Measurements from ENCODE around the gene AQP1.

Gene AQP1

DNA sequence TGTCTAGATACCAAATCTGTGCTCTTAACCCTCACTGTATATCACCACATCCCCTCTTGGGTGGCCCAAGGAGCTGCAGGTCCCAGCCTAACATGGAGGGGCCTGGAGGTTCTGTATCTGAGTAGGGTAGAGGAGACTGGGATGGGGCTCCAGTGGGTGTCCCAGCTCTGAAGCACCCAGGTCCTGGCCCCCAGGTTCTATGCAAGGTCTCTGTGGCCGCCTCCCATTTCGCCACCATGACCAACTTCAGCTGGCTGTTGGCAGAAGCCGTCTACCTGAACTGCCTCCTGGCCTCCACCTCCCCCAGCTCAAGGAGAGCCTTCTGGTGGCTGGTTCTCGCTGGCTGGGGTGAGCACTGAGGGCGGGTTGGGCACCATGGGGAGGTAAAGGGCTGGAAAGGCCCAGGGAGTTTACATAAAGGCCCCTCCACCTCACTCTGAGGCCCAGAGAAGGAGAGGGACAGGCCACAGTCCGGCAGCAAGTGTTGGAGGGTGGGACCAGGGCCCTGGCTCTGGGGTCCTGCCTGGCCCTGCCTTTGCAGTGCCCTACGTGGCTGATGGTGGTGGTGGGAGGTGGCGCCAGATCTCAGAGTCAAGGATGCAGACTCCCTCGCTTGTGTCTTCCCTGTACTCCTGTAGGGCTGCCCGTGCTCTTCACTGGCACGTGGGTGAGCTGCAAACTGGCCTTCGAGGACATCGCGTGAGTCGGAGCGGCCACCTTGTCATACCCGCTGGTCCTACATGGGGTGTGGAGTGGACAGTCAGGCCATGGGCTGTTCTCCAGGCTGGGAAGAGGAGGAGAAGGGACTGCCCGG is 62.3 kb downstream of the AQP1 start:
- TF ChIP-seq, protein P1, sequence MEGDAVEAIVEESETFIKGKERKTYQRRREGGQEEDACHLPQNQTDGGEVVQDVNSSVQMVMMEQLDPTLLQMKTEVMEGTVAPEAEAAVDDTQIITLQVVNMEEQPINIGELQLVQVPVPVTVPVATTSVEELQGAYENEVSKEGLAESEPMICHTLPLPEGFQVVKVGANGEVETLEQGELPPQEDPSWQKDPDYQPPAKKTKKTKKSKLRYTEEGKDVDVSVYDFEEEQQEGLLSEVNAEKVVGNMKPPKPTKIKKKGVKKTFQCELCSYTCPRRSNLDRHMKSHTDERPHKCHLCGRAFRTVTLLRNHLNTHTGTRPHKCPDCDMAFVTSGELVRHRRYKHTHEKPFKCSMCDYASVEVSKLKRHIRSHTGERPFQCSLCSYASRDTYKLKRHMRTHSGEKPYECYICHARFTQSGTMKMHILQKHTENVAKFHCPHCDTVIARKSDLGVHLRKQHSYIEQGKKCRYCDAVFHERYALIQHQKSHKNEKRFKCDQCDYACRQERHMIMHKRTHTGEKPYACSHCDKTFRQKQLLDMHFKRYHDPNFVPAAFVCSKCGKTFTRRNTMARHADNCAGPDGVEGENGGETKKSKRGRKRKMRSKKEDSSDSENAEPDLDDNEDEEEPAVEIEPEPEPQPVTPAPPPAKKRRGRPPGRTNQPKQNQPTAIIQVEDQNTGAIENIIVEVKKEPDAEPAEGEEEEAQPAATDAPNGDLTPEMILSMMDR (IDR thresholded peaks at IDR 0.05; ENCODE audit: low read depth, low read length), result no peak
- no peak overlapping the region for H3K4me3 ChIP-seq (replicated peaks in 1 of 2; ENCODE audit: low read depth in 2 of 2, low read length in 2 of 2)
- no peak for DNase-seq (ENCODE audit: low read depth in 2 of 2)

DNA sequence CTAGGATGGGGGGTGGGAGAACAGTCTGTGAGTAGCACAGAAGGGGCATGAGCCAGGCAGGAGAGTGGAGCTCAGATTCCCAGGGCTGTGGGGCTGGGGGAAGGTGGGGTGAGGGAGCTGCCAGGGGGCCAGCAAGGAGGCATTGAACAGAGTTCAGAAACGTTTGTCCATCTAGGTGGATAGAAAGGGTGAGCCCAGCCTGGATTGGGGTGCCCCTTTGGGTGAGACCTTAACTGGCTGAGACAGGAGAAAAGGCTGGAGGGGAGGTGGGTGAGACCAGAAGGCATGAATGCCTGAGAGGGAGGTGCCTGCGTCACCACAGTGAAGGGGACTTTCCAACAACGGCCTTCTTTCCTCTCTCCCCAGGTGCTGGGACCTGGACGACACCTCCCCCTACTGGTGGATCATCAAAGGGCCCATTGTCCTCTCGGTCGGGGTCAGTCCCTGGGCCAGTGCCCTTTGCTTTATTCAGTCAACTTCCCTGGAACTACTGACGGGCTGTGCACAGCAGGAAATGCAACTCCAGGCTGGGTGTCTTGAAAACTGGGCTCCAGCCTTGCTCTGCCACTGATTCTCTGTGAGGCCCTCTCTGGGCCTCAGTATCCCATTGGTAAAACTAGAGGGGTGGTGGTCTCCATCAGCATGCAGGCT is 63.1 kb downstream of the AQP1 start:
- no peak overlapping the region for H3K4me3 ChIP-seq (replicated peaks in 1 of 2; ENCODE audit: low read depth in 2 of 2, low read length in 2 of 2)
- DNase-seq (ENCODE audit: low read depth in 2 of 2), result peak; percentile 64 to 68
- TF ChIP-seq, protein P1 (IDR thresholded peaks at IDR 0.05; ENCODE audit: low read depth, low read length), result peak; percentile 77

Measured in cardiac fibroblast (primary cell).